ENCODE data around the gene ATP8B4. TPM values are rescaled to one million over a fixed set of nuclear protein-coding genes. Genes with fewer than 3 reads are reported as not detected.

The ATP8B4 gene
- total and polyA plus RNA-seq, 2 of the 8 experiments (the other 6 are each of a cell fraction or from before 2014, with no cell fraction given): 0.17 to 0.24 TPM

GRCh38 chr15:50100486-50100885 is 18.5 kb downstream of the ATP8B4 start:
- Histone ChIP-seq H3K79me2 (ENCODE audit: control insufficient read depth in 1 of 2, insufficient read depth in 2 of 2, low read length in 2 of 2) (no peaks in the 10 kb centered on the region), H3K23me2 (ENCODE audit: low read depth, low read length) (no peaks in the 10 kb centered on the region), H3K36me3 (ENCODE audit: control insufficient read depth in 2 of 4, insufficient read depth in 4 of 4, low read length in 3 of 4) (no peaks in the 10 kb centered on the region), H3K27me3 (replicated peaks in 1 of 4; ENCODE audit: control insufficient read depth in 3 of 4, extremely low read depth in 1 of 4, insufficient read depth in 3 of 4, low read length in 3 of 4) (no peaks in the 10 kb centered on the region), H3K4me1 (replicated peaks in 1 of 4; ENCODE audit: control insufficient read depth in 3 of 4, insufficient read depth in 4 of 4, low read length in 3 of 4) (no peaks in the 10 kb centered on the region; a peak in 3 of 7 replicates), H2BK5ac (ENCODE audit: low read depth, low read length) (no peak overlapping the region), H2BK20ac (ENCODE audit: low read length) (no peak overlapping the region), H3K23ac (ENCODE audit: insufficient read length) (no peak overlapping the region), H3K18ac (ENCODE audit: extremely low read depth, low read length) (no peak overlapping the region), H2BK120ac (replicated peaks; ENCODE audit: low read depth, low read length) (no peak overlapping the region), H3K4ac (replicated peaks; ENCODE audit: insufficient read length, low read depth, low read length) (no peak overlapping the region), H4K5ac (ENCODE audit: insufficient read length, low read depth, low read length) (no peak overlapping the region), H3K4me2 (ENCODE audit: insufficient read depth in 1 of 2, low read depth in 2 of 2, low read length in 2 of 2) (no peak overlapping the region), H3K9ac (replicated peaks in 1 of 4; ENCODE audit: extremely low read depth in 1 of 4, low read depth in 3 of 4, low read length in 3 of 4) (no peak overlapping the region), H3K9me3 (ENCODE audit: insufficient read depth in 2 of 2, low read depth in 1 of 2, low read length in 1 of 2) (no peaks in the 10 kb centered on the region), H4K91ac (replicated peaks; ENCODE audit: insufficient read length, low read length) (no peak overlapping the region), H3K14ac (ENCODE audit: insufficient read length) (no peak overlapping the region), H3K27ac (ENCODE audit: low read depth, low read length) (no peak overlapping the region), H2BK15ac (ENCODE audit: low read length) (no peak overlapping the region), H2BK12ac (ENCODE audit: low read depth, low read length) (no peak overlapping the region), H3K79me1 (ENCODE audit: low read depth, low read length) (no peaks in the 10 kb centered on the region), H3K56ac (replicated peaks; ENCODE audit: insufficient read length, low read depth, low read length) (no peak overlapping the region), H3K4me3 (ENCODE audit: extremely low read depth in 1 of 4, insufficient read depth in 2 of 4, low read depth in 3 of 4, low read length in 4 of 4) (no peak overlapping the region), H4K20me1 (replicated peaks in 1 of 2; ENCODE audit: control insufficient read depth in 1 of 2, insufficient read depth in 2 of 2, low read length in 2 of 2) (no peaks in the 10 kb centered on the region), H2AK5ac (ENCODE audit: low read depth, low read length) (no peak overlapping the region), H4K8ac (ENCODE audit: extremely low read depth, insufficient read depth, low read length) (no peak overlapping the region), H2AFZ (ENCODE audit: low read length) (no peak overlapping the region)
- WGBS, 2 experiments (ENCODE audit: extremely low coverage in 1 of 2, insufficient coverage in 1 of 2, insufficient read length in 1 of 2, insufficient replicate concordance in 2 of 2, low coverage in 1 of 2, low lambda C conversion rate in 2 of 2, missing lambda C conversion rate in 1 of 2): 96% methylated on average over 1 of the region's 1 CpG; no CpG with 5 or more reads in 1 of the 2 experiments
- no peak for DNase-seq (ENCODE audit: low read depth in 1 of 2, low spot score in 2 of 2)
- FAIRE-seq: no peak
- POLR2A ChIA-PET (ENCODE audit: partially characterized antibody): no interaction called here
- CTCF ChIA-PET (ENCODE audit: partially characterized antibody): interaction anchor here (1.8 kb wide), 1 partner anchor 15 kb away, joined by 7 read pairs; no protein-coding TSS in a partner anchor
- TF ChIP-seq BRCA1 (IDR thresholded peaks at IDR 0.05; ENCODE audit: low read depth, low read length): no peak
- TF ChIP-seq SRF (IDR thresholded peaks at IDR 0.05; ENCODE audit: low read depth, low read length): no peak
- no peak for TF ChIP-seq TEAD4 (IDR thresholded peaks at IDR 0.05; ENCODE audit: low read depth, low read length)
- no peak for TF ChIP-seq SP2 (IDR thresholded peaks at IDR 0.05; ENCODE audit: low read length)
- no peak for TF ChIP-seq SP4 (IDR thresholded peaks at IDR 0.05; ENCODE audit: low read length)
- TF ChIP-seq CEBPB (IDR thresholded peaks at IDR 0.05; ENCODE audit: low read depth, low read length): no peak
- no peak for TF ChIP-seq USF2 (IDR thresholded peaks at IDR 0.05; ENCODE audit: low read length)
- no peak for TF ChIP-seq SIX5 (IDR thresholded peaks at IDR 0.05; ENCODE audit: low read depth, low read length)
- TF ChIP-seq BACH1 (IDR thresholded peaks at IDR 0.05; ENCODE audit: low read length): no peak
- TF ChIP-seq MAX (IDR thresholded peaks at IDR 0.05): no peak
- TF ChIP-seq, protein P1, sequence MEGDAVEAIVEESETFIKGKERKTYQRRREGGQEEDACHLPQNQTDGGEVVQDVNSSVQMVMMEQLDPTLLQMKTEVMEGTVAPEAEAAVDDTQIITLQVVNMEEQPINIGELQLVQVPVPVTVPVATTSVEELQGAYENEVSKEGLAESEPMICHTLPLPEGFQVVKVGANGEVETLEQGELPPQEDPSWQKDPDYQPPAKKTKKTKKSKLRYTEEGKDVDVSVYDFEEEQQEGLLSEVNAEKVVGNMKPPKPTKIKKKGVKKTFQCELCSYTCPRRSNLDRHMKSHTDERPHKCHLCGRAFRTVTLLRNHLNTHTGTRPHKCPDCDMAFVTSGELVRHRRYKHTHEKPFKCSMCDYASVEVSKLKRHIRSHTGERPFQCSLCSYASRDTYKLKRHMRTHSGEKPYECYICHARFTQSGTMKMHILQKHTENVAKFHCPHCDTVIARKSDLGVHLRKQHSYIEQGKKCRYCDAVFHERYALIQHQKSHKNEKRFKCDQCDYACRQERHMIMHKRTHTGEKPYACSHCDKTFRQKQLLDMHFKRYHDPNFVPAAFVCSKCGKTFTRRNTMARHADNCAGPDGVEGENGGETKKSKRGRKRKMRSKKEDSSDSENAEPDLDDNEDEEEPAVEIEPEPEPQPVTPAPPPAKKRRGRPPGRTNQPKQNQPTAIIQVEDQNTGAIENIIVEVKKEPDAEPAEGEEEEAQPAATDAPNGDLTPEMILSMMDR (IDR thresholded peaks at IDR 0.05; ENCODE audit: control extremely low read depth in 1 of 3, insufficient read depth in 1 of 3, low read depth in 1 of 3, low read length in 3 of 3): no peak
- no peak for TF ChIP-seq SIRT6 (IDR thresholded peaks at IDR 0.05; ENCODE audit: low read length)
